Skin of body (tissue), 2 donors: ENCODE measurements around the gene AP1B1. TPM values are rescaled to one million over a fixed set of nuclear protein-coding genes. Genes with fewer than 3 reads are reported as not detected.
"Not testable (repeated sequence)": the region's sequence is repeated elsewhere in the genome, so short reads cannot be mapped to it uniquely, and the experiment has no call there.

Source experiments
- DNase-seq: peaks from one replicate; lab custom pipeline; 2025; lab: John Stamatoyannopoulos, UW
- total RNA-seq: library from RNA; depleted of rRNA; stranded (reverse); fragments of >200 nt; gene quantifications from one replicate; pipeline ENCODE4 v1.2.3, GENCODE V29; 2014

The AP1B1 gene
- total RNA-seq, 1 donor from 2014 or later, result 27.0 TPM

GRCh38 chr22:29351042-29351441 lies 37.3 kb downstream of the AP1B1 start:
- DNase-seq, result no peak

- DNase-seq, result no peak
These were observed 39.4 kb downstream of the AP1B1 start for GRCh38 chr22:29348956-29349355.

GRCh38 chr22:29348041-29348440 lies 40.3 kb downstream of the AP1B1 start:
- DNase-seq, result no peak

DNA sequence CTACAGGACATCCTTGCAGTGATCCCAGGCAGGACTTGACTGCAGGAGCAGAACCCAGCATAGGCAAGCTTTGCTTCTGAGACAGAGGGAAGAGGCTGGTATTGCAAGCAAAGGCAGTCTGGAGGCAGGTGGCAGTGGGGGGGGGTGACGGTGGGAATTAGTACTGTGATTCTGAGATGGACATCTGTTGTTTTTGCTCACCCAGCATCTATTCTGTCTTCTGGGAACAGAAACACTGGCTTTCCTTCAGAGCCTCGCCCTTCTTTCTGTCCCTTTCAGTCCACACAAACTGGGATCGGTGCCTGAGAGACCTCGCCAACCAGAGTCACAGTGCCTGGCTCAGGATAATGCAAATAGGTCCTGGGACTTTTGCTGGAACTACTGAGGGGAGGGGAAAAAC lies 41.7 kb downstream of the AP1B1 start:
- no peak for DNase-seq

GRCh38 chr22:29345932-29346331 lies 42.4 kb downstream of the AP1B1 start:
- DNase-seq, result no peak

DNA sequence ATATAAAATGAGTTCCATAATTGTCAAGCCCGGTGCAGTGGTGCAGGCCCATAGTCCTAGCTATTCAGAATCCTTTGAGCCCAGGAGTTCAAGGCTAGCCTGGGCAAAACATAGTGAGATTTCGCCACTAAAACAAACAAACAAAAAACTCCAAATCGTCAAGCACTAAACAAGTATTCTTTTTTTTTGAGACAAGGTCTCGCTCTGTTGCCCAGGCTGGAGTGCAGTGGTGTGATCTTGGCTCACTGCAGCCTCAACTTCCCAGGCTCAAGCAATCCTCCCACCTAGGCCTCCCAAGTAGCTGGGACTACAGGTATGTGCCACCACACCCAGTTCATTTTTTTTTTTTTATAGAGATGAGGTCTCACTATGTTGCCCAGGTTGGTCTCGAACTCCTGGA lies 43.5 kb downstream of the AP1B1 start:
- not testable (repeated sequence) for DNase-seq

GRCh38 chr22:29344137-29344536 lies 44.2 kb downstream of the AP1B1 start:
- no peak for DNase-seq

DNA sequence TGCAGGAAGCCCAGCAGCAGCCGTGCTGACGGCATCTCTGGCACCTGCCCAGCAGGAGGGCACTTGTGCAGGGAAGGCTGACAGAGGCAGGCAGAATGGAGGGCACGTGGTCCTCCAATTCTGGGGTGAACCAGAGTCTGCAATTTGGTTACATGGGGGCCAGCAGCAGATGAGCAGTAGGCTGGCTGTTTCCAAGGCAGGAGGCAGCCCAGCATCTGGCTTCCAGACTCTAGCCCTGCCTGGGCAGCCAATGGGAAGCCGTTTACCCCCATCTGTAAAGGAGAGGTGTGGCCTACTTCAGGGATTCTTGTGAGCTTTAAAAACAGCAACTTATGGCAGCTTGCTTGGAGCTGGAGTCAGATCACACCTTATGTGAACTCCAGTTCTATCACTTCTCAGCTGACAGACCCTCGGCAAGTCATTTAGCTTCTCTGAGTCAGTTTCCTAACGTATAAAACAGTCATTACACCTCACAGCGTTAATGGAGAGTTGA lies 45.0 kb downstream of the AP1B1 start:
- DNase-seq, result peak; percentile 56

GRCh38 chr22:29342577-29343312 lies 45.6 kb downstream of the AP1B1 start:
- no peak for DNase-seq

- DNase-seq, result no peak
These were observed 46.2 kb downstream of the AP1B1 start for GRCh38 chr22:29342177-29342576.

GRCh38 chr22:29341849-29342127 lies 46.6 kb downstream of the AP1B1 start:
- DNase-seq, result no peak

DNA sequence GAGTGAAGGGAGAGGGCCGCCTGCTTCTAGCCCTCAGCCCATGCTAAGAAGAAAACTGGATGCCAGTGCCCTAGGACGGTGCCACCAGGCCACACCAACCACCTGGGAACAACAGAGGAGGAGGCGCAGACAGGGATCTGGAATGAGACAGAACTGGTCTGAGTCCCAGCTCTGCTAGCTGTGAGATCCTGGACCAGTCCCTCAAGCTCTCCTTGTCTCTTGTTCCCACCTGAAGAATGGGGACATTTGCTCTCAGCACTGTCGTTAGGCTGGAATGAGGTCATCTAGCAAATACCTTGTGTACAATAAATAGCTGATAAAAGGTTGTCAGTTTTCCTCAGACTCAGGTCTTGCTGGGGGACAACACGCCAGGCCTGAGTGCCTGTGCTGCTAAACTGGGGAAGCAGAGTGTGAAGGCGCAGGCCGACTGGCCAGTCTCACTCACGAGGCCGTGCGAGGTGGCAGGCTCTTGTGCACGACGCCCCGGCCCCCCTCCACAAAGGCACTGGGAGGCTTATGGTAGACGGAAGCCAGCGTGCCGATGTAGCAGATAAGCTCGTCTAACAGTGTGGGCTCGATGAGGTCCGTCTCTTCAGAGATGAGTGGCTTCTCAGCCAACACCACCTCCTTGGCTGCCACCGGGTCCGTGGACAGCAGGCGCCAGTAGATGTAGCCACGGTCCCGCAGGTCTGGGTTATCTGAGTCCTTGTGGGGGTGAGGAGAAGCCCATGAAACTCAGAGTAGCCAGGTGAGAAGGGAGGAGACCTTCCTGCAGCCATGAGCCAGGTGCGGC lies 47.1 kb downstream of the AP1B1 start:
- DNase-seq, result no peak

GRCh38 chr22:29340566-29340965 lies 47.8 kb downstream of the AP1B1 start:
- no peak for DNase-seq

- no peak for DNase-seq
These were observed 48.8 kb downstream of the AP1B1 start for GRCh38 chr22:29339381-29340235.

DNA sequence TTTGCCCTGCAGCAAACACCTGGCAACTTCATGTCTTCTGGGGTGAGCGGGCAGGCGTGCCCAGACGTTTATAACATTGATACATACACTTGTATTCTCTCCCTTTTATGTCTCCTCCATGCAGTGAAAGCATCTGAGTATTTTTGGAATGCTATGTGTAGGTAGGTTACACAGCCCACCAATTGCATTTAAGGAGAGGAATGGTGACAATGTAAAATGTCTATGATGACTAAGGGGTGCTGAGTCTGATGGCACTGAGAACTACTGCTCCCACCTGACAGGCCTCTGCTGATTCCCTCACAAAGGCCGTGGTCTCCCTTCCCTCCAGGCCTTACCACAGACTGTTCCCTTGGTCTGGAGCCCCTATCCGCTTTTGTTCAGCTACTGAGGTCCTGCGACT lies 50.0 kb downstream of the AP1B1 start:
- DNase-seq, result no peak

DNA sequence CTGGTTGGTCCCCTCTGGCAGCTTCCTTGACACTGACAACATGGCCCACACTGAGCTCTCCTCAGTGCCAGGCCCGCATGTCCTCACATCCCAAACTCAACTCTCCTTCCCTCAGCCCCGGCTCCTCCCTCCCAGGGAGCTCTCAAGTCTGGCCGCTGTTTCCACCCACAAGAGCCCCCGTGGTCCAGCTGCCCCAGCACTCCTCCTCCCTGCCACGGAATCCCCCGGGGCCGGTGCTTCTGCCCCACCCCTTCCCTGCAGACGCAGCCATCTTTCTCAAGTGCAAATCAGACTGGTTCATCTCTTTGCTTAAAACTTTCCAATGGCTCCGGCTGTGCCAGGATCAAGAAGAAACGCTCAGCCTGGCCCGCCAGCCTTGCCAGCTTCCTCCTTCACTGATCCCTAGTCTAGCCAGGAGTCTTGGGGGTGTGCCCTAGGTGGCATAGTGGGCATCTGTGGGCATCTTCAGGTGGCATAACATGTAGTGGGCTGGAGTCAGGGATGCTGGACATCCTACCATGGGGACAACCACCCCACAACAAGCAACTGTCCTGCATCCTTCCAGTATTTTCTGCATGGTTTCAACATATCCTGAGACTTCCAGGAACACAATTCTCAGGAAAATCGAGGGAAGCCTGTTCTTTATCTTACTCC lies 50.6 kb downstream of the AP1B1 start:
- DNase-seq, result no peak

- no peak for DNase-seq
These were observed 51.4 kb downstream of the AP1B1 start for GRCh38 chr22:29336751-29337490.

DNA sequence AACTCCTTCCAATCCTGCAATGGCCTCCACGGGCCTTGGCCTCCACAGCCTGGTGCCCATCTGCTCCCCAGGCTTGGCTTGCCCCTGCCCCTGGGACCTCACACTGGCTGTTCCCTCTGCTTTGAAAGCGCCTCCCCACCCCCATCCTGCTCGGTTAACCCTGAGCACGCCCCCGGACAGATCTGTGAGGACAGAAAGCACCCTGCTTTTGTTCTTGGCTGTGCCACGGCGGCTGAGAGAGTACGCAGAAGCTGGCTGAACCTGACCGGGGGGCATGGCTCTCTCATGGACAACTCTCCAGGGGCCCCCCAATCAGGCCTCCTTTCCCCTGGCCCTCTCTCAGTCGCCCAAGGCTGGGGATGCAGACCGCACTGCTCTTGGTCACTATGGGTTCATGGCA lies 52.7 kb downstream of the AP1B1 start:
- DNase-seq, result no peak

- DNase-seq, result no peak
These were observed 53.5 kb downstream of the AP1B1 start for GRCh38 chr22:29334696-29335344.

- no peak for DNase-seq
These were observed 54.2 kb downstream of the AP1B1 start for GRCh38 chr22:29334148-29334547.
